ENCODE data around the gene PLEKHM2.
"Not testable (repeated sequence)": the region's sequence is repeated elsewhere in the genome, so short reads cannot be mapped to it uniquely, and the experiment has no call there.

Gene PLEKHM2

GRCh38 chr1:15692121-15692682 is 8.1 kb downstream of the PLEKHM2 start:
- Histone ChIP-seq H3K4me1 (ENCODE audit: insufficient read depth, insufficient read length) (no peaks in the 10 kb centered on the region), H3K9ac (ENCODE audit: insufficient read length, low read depth) (no peak overlapping the region), H3K27me3 (ENCODE audit: insufficient read depth, insufficient read length) (no peaks in the 10 kb centered on the region), H3K4me3 (ENCODE audit: insufficient read length, low read depth) (no peak overlapping the region), H3K9me3 (ENCODE audit: insufficient read depth, low read length) (no peaks in the 10 kb centered on the region), H3K36me3 (ENCODE audit: insufficient read depth, insufficient read length, low read length) (peaks cover 17% of the 10 kb centered on the region)
- DNase-seq (ENCODE audit: low read depth, low spot score), result no peak
- TF ChIP-seq ZNF274 (IDR thresholded peaks at IDR 0.05; ENCODE audit: low read depth, low read length) (no peak), YY1 (IDR thresholded peaks at IDR 0.05; ENCODE audit: insufficient read depth, insufficient read length) (no peak), SUZ12 (IDR thresholded peaks at IDR 0.05; ENCODE audit: extremely low read depth, insufficient read depth, insufficient read length) (no peak)

- TF ChIP-seq SUZ12 (IDR thresholded peaks at IDR 0.05; ENCODE audit: extremely low read depth, insufficient read depth, insufficient read length), result no peak
- TF ChIP-seq ZNF274 (IDR thresholded peaks at IDR 0.05; ENCODE audit: low read depth, low read length), result no peak
- no peak for TF ChIP-seq YY1 (IDR thresholded peaks at IDR 0.05; ENCODE audit: insufficient read depth, insufficient read length)
- Histone ChIP-seq H3K9ac (ENCODE audit: insufficient read length, low read depth) (no peak overlapping the region), H3K4me3 (ENCODE audit: insufficient read length, low read depth) (no peak overlapping the region), H3K4me1 (ENCODE audit: insufficient read depth, insufficient read length) (no peaks in the 10 kb centered on the region), H3K9me3 (ENCODE audit: insufficient read depth, low read length) (no peaks in the 10 kb centered on the region), H3K27me3 (ENCODE audit: insufficient read depth, insufficient read length) (no peaks in the 10 kb centered on the region), H3K36me3 (ENCODE audit: insufficient read depth, insufficient read length, low read length) (peaks cover 22% of the 10 kb centered on the region)
- DNase-seq (ENCODE audit: low read depth, low spot score), result no peak
Observed at GRCh38 chr1:15693371-15693770, 9.3 kb downstream of the PLEKHM2 start.

DNA sequence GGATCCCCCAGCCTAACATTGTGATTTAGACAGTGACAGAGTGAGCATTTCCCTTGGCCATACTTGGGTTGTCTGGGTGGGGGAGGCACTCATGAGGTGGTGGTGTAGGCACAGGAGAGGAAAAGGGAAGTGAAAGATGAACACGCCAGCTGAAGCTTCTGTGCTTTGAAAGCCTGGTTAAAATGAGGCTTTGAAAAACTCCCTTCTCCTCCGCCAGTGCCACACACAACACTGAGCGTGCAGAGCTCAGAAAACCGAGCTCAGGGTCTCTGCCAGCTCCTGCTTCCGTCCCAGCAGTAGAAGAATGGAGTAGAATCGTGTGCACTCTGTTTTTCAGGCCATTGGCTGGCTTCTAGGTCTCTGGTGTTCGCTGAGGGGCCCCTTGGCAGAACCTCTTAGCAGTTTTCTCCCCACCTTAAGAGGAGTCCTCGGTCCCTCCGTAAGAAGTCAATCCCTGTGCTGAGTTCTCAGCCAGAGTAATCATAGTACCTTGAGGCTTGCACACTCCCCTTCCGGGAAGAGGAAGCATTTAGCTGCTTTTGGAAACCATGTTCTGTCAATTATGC is 12.9 kb downstream of the PLEKHM2 start:
- H3K27me3 ChIP-seq (ENCODE audit: insufficient read depth, insufficient read length), result no peaks in the 10 kb centered on the region
- no peak overlapping the region for H3K9ac ChIP-seq (ENCODE audit: insufficient read length, low read depth)
- no peaks in the 10 kb centered on the region for H3K9me3 ChIP-seq (ENCODE audit: insufficient read depth, low read length)
- peaks cover 15% of the 10 kb centered on the region for H3K36me3 ChIP-seq (ENCODE audit: insufficient read depth, insufficient read length, low read length)
- H3K4me1 ChIP-seq (ENCODE audit: insufficient read depth, insufficient read length), result peaks cover 5% of the 10 kb centered on the region
- no peak for DNase-seq (ENCODE audit: low read depth, low spot score)
- TF ChIP-seq YY1 (IDR thresholded peaks at IDR 0.05; ENCODE audit: insufficient read depth, insufficient read length) (no peak), ZNF274 (IDR thresholded peaks at IDR 0.05; ENCODE audit: low read depth, low read length) (no peak), SUZ12 (IDR thresholded peaks at IDR 0.05; ENCODE audit: extremely low read depth, insufficient read depth, insufficient read length) (no peak)
- H3K4me3 ChIP-seq (ENCODE audit: insufficient read length, low read depth), result no peak overlapping the region

- DNase-seq (ENCODE audit: low read depth, low spot score), result no peak
- H3K9ac ChIP-seq (ENCODE audit: insufficient read length, low read depth), result no peak overlapping the region
- H3K27me3 ChIP-seq (ENCODE audit: insufficient read depth, insufficient read length), result no peaks in the 10 kb centered on the region
- H3K4me3 ChIP-seq (ENCODE audit: insufficient read length, low read depth), result no peak overlapping the region
- H3K36me3 ChIP-seq (ENCODE audit: insufficient read depth, insufficient read length, low read length), result peaks cover 17% of the 10 kb centered on the region
- no peaks in the 10 kb centered on the region for H3K9me3 ChIP-seq (ENCODE audit: insufficient read depth, low read length)
- TF ChIP-seq SUZ12 (IDR thresholded peaks at IDR 0.05; ENCODE audit: extremely low read depth, insufficient read depth, insufficient read length) (no peak), YY1 (IDR thresholded peaks at IDR 0.05; ENCODE audit: insufficient read depth, insufficient read length) (no peak), ZNF274 (IDR thresholded peaks at IDR 0.05; ENCODE audit: low read depth, low read length) (no peak)
- peaks cover 6% of the 10 kb centered on the region for H3K4me1 ChIP-seq (ENCODE audit: insufficient read depth, insufficient read length)
Observed at GRCh38 chr1:15698201-15698600, 14.1 kb downstream of the PLEKHM2 start.

DNA sequence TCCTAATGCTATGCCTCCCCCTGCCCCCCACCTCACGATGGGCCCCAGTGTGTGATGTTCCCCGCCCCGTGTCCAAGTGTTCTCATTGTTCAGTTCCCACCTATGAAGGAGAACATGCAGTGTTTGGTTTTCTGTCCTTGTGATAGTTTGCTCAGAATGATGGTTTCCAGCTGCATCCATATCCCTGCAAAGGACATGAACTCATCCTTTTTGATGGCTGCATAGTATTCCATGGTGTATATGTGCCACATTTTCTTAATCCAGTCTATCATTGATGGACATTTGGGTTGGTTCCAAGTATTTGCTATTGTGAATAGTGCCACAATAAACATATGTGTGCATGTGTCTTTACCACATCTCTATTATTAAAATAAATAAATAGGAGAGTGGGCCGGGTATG is 15.2 kb downstream of the PLEKHM2 start:
- H3K9ac ChIP-seq (ENCODE audit: insufficient read length, low read depth); DNase-seq (ENCODE audit: low read depth, low spot score); H3K4me3 ChIP-seq (ENCODE audit: insufficient read length, low read depth); H3K4me1 ChIP-seq (ENCODE audit: insufficient read depth, insufficient read length); H3K9me3 ChIP-seq (ENCODE audit: insufficient read depth, low read length); H3K27me3 ChIP-seq (ENCODE audit: insufficient read depth, insufficient read length): not testable (repeated sequence)
- peaks cover 11% of the 10 kb centered on the region for H3K36me3 ChIP-seq (ENCODE audit: insufficient read depth, insufficient read length, low read length)

DNA sequence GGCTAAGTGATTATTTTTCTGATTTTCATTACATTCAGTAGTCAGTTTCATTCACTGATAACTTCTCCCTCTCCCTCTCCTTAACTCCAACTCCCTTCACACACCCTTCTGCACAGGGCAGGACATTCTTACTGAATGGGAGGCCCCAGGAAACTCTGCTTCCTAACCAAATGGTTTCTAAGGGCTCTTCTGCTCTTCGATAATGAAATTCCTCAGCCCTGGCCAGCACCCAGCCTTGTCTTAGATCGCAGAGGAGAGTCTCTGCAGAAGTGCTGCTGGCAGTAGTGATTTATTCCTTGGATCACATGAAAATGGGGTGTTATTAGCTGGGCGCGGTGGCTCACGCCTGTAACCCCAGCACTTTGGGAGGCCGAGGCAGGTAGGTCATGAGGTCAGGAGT is 16.4 kb downstream of the PLEKHM2 start:
- Histone ChIP-seq H3K36me3 (ENCODE audit: insufficient read depth, insufficient read length, low read length) (peaks cover 17% of the 10 kb centered on the region), H3K4me1 (ENCODE audit: insufficient read depth, insufficient read length) (peaks cover 6% of the 10 kb centered on the region), H3K4me3 (ENCODE audit: insufficient read length, low read depth) (no peak overlapping the region), H3K27me3 (ENCODE audit: insufficient read depth, insufficient read length) (no peaks in the 10 kb centered on the region), H3K9ac (ENCODE audit: insufficient read length, low read depth) (no peak overlapping the region), H3K9me3 (ENCODE audit: insufficient read depth, low read length) (no peaks in the 10 kb centered on the region)
- TF ChIP-seq YY1 (IDR thresholded peaks at IDR 0.05; ENCODE audit: insufficient read depth, insufficient read length) (no peak), SUZ12 (IDR thresholded peaks at IDR 0.05; ENCODE audit: extremely low read depth, insufficient read depth, insufficient read length) (no peak)
- DNase-seq (ENCODE audit: low read depth, low spot score), result no peak

DNA sequence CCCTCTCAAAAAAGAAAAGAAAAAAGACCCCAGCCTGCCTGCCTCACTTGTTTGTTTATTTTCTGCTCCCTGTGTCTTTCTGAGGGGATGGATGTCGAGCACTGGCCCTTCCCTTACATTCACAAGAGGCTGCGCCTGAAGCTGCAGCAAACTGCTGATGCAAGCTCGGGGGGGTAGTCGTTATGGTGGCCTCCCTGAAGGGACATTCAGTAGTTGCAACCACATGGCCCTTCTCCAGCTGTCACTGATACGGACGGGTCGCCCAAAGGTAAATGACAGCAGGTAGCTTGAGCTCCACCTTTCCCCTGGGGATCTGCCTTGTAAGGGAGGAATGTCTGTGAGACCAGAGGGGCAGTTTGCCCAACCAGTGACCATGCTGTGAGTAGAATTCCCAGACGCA is 17.7 kb downstream of the PLEKHM2 start:
- no peak overlapping the region for H3K4me3 ChIP-seq (ENCODE audit: insufficient read length, low read depth)
- H3K36me3 ChIP-seq (ENCODE audit: insufficient read depth, insufficient read length, low read length), result peaks cover 24% of the 10 kb centered on the region
- TF ChIP-seq ZNF274 (IDR thresholded peaks at IDR 0.05; ENCODE audit: low read depth, low read length) (no peak), SUZ12 (IDR thresholded peaks at IDR 0.05; ENCODE audit: extremely low read depth, insufficient read depth, insufficient read length) (no peak), YY1 (IDR thresholded peaks at IDR 0.05; ENCODE audit: insufficient read depth, insufficient read length) (no peak)
- peaks cover 6% of the 10 kb centered on the region for H3K4me1 ChIP-seq (ENCODE audit: insufficient read depth, insufficient read length)
- H3K27me3 ChIP-seq (ENCODE audit: insufficient read depth, insufficient read length), result no peaks in the 10 kb centered on the region
- DNase-seq (ENCODE audit: low read depth, low spot score), result no peak
- H3K9ac ChIP-seq (ENCODE audit: insufficient read length, low read depth), result no peak overlapping the region
- no peaks in the 10 kb centered on the region for H3K9me3 ChIP-seq (ENCODE audit: insufficient read depth, low read length)
